ENCODE measurements around the gene POP4.

POP4 gene

DNA sequence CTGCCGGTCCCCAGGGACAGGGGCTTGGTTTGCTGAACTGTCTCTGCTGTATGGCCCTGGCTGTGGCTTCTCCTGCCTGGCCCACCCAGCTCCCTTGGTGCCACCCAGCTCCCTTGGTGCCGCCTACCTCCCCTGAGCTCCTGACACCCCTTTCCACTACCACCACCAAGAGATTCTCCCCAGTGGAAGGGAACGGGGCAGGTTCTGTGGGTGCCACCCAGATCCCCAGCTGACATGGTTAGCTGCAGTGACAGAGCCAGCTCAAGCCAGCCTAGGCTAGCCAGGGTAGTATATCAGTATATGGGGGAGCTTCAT is 28.5 kb upstream of the POP4 start:
- DNase-seq = no peak

DNA sequence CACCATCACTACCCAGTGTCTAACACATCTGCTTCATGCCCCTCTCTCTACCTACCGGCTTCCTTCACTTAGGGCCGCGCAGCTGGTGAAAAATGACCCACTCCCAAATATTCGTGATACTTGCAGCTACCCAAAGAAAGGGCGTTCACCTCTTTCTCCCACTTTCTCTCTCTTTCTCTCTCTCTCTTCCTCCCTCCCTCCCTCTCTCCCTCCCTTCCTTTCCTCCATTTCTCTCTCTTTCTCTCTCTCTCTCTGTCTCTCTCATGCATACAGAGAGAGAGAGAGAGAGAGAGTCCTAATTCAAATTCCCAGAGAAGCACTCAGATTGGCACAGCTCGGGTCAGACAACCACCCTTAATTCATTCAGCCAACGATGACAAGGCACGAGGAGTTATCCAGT is 27.7 kb upstream of the POP4 start:
- DNase-seq = no peak

DNA sequence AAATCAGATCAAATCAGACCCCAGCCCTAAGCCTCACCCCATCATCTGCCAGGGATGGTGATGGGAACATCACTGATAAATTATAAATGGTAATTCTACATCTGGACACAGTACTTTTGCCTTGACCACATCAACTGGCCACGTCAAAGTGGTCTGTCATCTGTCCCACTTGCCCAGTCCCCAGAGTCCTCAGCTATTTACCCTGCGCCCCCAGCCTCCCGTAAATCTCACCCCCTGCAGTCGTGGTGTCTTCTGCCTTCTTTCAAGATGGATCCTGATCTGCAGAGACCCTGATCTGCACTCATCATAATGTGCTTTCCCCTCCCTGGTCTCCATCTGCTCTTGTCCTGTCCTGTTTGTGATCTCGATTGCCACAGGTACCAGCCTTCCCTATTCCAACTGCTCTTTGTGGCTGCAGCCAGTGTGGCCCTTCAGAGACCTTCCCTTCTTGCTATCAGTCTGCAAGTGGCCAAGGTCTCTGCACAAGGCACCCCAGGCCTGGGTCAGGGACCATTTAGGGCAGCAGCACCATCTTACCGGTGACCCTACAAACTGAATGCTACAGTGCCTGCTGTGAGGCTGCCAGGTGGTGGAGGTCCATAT is 26.7 kb upstream of the POP4 start:
- no peak for DNase-seq

DNA sequence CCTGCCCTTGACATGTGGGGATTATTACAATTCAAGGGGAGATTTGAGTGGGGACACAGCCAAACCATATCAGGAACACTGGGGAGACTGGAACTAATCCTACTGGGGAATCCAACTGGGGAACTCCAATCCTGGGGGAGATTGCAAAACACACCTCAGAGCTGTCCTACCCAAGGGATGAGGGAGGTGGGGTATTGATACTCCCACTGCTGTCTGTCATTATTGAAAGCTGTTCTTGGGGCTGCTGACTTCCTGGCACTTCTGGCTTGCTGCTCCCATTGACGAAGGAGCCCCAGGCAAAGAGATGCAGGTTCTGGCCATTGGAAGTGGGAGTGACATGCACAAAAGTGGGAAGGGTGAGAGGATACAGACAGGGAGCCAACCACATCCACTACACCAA is 24.7 kb upstream of the POP4 start:
- DNase-seq = no peak

DNA sequence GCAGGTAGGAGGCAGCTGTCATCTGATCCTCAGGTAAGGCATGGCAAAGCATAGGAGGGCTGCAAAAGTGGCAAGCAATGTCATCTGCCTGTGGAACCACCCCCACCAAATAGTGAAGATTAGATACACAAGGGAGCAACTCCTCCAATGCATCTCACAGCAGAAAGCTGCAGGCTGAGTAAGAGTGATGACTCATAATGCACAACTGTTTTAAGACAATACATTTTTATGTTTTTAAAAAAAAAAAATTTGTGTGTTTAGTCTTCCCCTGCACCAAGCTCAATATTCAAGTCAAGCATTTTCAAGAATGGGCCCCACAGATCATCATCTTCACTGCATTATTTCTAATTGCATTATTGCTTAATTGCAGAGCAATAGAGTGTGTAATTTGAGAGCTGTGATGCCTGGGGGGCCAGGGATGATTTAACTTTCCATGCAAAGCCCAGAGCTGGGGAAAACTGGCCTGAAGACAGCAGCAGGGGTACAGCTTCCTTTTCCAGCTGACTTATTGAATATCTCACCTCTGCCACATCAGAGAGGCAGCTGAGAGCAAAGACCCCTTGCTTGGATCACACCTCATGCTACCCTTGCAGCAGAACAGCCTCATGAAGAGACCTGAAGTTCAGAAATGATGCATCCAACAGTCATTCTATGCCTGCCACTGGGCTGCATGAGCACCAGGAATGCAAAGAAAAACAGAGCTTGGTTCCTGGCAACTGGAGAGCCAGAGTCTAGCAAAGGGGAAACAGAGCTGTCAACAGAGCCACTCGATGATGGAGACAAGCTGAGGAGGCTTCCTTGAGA is 22.7 kb upstream of the POP4 start:
- no peak for DNase-seq

DNA sequence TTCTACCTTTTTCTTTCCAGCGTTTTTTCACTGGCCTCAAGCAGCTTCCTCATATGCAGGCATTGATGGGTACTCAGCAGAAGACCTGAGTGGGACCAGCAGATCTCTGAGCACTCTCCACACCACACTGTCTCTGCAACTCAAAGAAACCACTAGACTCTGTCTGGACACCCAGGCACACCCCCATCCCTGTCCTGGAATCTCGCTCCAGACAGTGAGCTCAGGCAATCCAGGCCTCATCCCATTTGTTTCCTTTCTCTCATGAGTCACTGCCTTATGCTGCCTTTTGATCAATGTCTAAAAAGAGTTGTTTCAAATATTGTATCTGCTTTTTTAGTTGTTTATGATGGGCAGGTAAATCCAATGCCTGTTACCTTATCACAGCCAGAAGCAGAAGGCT is 19.7 kb upstream of the POP4 start:
- no peak for DNase-seq

DNA sequence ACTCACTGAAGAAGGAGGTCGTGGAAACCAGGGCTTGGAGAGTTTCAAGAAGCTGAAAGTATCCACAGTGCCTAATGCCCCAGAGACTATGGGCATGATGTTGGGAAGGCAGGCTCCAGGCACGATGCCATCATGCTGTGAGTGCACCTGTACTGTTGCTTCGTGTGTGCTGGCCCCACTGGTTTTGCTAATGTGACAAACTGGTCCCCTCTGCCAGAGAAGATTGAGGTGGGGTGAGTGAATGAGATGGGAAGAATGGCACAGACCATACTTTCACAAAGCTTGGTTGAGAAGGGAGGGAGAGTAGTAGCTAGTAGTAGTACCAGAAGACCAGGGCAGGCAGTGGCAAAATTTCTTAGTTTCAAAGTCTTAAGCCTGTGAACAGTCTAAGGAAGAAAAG is 19.0 kb upstream of the POP4 start:
- no peak for DNase-seq

DNA sequence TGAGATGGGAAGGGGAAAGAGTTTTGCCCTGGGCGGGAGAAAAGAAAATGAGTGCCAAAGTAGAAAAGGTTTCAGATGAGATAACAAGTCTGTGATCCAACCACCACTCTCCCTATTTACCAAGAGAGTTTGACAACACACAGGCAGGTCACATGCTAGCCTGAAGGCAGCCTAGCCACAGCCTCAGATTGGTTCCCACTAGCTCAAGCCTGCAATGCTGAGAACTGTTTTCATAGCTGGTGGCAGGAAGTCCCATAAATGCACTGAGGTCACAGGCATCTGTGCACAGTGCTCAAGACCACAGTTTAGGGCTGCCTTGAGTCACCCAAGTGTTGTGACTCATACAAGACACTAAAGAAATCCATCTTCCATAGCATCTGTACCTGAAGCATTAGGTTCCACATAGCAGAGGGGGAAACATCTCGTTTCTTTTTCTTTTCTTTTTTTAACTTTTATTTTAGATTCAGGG is 18.5 kb upstream of the POP4 start:
- DNase-seq = peak; percentile 74

DNA sequence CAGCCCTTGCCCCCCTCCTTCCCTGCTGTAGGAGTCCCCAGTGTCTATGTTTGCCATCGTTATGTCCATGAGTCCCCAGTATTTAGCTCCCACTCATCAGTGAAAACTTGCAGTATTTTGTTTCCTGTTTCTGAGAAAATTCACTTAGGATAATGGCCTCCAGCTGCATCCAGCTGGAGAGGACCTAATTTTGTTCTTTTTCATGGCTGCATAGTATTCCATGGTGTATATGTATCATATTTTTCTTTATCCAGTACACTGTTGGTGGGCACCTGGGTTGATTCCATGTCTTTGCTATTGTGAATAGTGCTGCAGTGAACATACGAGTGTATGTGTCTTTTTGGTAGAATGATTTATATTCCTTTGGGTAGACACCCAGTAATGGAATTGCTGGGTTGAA is 18.0 kb upstream of the POP4 start:
- DNase-seq = no peak

DNA sequence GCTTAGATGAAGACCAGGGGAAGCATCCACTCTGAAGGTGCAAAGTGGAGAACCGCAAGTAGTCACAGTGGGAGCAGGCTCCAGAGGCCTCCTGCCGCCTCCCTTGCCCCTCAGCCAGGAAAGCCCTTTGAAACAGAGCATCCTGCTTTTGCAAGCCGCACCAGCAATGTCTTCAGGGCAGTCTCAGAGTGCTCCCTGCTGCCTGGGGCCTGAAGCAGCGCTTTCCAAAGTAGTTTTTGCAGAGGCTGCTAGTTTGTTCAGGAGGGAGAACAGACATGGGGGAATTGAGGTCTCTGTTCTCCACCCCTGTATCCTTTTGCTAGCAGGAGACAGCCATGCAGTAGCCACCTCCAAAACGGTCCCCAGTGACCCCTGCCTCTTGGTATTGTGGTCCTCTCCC is 15.8 kb upstream of the POP4 start:
- no peak for DNase-seq

DNA sequence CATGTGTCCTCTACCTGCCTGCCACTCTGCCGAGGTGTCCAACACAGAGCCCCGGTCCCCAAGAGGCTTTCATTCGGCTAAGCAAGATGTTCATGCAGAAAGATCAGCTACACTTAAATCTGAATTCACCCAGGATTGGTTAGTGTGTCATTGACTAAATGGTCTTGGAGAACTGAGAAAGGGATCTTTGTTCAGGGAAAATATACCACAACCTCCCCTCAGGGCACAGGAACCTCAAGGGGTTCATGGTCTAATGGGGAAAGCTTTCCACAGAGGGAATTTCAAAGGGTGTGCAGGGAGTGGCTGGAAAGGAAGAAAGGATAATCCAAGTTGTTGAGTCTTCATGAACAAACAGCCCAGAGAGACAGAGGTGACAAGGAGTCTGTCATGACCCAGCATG is 14.4 kb upstream of the POP4 start:
- no peak for DNase-seq

DNA sequence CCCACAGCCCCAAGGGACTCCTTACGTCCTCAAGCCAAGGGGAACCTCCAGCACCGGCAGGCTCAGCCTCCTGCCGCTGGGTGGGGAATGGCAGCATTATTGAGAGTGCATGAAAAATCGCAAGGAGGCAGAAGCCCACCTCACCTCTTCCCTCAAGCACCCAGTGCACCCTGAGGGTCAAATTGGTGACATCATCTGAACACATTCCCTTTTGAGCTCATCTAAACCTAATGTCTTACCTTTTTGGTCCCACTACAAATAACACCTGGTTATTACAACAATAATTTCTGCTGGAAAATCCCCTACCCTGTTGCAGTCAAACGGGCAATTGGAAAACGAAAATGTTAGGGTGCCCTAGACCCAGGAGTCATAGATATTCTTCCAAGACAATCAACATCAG is 12.2 kb upstream of the POP4 start:
- DNase-seq = no peak

DNA sequence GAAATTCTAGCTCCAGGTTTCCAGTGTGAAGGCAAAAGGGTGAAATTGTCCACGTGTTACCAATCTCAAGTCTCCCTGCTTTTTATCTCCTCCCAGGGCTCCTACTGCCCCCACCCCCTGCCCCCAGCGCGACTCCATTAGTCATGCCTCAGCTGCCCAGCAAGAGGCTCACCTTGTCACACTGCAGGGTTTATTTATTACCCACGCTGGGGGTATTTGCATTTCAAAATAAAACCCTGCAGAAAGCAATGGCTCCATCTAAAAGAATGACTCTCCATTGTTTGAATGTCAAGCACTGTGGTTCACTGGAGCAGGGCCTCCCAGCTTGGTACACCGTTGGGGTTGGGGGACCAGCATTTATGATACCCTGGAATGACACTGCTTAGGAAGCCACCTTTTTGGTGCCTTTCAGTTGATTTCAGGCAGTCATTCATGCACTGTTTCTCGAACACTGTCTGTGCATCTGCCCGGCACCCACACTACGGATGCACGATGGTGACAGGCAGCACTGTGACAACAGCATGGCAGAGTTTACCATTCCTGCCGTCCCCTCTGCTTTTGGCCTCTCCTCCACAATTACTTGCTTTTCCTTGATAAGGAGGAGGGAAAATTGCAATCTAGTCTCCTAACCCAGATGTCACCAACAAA is 9.9 kb upstream of the POP4 start:
- DNase-seq = no peak

DNA sequence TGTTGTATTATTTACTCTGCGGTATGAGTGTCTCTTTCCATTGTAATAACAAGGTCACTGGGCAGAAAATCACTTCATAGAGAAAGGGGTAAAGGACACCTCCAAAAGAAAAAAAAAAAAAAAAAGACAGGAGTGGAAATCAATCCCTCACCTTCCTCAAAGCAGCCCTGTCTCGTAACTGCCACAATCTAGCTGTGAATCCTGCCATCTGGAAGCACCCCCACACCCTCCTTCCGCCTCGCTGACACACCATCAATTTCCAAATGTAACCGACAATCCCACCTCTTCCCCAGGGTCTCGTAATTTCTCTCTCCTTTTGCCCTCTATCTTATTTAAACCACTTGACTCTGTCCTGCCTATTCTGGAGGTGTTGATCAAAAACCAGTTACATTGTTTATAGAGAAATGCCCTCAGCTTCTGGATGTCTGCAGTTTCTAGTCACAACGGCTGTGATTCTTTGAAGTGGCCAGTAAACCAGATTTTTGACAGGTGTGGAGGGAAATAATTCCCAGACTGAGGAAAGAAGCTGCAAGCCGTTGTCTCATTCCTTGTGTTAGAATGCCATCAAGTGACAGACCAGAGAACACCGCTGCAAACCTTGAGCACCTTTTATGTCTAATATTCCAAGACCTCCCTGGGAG is 9.1 kb upstream of the POP4 start:
- DNase-seq = no peak

DNA sequence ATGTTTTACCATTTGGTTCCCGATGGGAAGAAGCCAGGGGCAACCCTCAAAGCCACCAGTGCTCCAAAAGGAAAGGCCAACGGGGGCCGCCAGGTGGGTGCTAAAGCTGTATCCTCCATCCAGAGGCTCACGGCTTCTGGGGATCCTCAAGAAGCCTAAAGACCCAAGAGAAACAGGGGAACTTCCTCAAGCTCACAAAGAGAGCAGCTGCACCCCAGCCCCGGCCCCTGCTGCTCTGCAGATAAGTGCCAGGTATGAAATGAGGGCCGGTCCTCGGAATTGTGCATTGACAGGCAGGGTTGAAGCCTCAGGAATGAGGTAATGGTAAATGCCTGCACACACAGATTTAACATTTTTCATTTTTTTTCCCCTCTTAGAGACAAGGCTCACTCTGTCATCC is 8.0 kb upstream of the POP4 start:
- DNase-seq = no peak

DNA sequence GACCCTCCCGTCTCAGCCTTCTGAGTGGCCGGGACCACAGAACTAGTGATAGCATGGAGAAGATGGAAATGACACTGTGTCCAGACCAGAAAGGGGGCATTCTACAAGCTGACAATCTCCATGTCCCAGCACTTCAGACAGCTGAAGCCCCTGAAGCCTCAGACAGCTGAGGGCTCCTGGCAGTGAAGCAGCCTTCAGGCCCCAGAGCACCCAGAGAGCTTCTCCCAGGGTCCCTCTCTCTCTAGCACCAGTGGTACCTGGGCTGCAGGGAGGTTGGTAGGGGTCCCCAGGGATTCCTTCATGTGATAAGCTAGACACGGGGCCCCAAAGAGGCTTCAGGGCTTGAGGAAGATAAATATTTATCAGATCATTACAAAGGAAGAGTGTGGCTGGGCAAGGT is 7.6 kb upstream of the POP4 start:
- DNase-seq = no peak

DNA sequence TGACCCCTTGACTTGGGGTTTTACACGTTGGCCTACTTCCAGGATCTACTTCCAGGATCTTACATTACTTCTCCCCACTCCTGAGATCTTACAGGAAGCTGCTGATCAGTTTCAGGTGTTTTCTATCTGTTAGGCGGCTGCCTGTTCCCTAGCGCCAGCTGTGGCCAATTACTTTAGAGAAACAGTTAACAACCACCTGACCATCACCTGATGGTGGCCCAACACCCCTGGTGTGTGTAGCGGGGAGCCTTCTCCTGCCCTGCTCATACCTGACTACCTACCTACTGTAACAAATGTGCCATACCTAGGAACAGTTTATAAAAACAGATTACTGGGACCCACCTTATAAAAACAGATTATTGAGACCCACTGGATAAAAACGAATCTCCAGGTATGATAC is 2.8 kb upstream of the POP4 start:
- no peak for DNase-seq

DNA sequence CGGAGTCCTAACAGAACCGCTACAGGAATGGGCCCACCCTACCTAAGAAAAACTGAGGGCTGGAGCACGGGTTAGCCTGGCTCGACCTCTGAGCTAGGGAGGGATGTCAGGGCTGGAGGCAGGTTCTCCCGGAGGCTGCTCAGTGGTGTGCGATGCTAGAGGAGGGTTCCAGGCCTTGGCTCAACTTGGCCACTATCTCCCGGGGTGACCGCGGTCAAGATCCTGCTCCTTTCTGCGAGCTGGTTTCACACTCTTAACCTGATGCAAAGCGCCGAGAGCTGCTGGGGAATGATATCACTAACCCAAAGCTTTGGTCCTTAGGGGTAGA is 301 bp downstream of the POP4 start:
- no peak for DNase-seq

DNA sequence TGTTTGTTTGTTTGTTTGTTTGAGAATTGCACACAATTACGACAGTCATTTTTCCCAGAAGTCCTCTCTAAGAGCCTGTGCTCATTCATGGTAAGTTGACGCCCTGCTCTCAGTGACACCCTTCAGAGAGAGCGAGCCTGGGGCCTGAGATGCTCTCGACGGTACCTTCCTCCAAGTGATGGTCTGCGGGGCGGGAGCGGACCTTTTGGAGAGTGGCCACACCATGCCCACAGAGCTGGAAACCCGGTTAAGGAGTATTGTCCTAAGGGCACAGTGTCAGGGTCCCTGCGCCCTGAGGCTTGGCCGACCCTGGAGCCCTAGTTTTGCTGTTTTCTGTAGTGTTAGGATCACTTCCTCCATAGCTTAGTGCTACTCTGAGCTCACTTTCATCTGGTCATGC is 3.6 kb downstream of the POP4 start:
- no peak for DNase-seq

DNA sequence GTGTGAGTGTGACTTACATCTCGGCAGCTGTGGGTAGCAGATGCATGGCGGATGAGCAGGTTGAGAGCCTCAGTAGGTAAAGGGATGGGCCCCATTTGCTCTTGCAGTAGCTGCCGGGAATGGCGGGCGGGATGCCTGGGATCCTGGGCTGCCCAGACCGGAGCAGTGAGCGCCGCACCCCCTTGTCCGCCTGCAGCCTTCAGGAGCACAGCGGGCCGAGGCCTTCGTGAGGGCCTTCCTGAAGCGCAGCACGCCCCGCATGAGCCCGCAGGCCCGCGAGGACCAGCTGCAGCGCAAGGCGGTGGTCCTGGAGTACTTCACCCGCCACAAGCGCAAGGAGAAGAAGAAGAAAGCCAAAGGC is 4.1 kb downstream of the POP4 start:
- no peak for DNase-seq

DNA sequence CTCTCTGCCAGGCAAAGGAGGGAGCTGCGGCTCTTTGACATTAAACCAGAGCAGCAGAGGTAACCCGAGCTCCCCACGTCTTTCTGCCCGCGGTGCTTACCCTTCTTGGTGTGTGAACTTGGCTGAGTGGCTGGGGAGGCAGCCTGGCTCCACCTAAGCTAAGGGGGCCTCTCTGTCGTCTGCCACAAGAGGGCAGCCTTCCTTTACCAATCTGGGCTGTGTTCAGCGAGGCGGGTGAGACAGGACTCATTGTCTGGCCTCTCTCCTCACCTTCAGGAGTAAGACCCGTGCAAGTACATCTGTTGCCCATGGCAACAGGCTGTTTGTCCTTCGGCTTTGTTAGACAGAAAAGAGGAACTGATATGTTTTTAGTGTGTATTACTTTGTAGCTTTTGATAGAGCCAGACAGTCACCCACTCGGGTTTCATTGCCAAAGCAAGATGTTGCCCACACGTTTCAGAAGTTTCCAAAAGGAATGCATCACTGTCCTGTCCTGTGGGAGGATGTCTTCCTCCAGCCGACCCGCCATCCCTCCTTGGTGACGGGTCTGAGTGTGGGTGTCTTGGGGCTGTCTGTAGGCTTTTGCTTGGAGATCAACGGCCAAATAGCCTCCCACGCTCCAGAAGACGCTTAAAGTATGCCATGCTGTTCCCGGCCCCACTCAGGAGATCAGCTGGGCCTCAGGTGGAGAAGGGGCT is 4.6 kb downstream of the POP4 start:
- DNase-seq = peak; percentile 87

DNA sequence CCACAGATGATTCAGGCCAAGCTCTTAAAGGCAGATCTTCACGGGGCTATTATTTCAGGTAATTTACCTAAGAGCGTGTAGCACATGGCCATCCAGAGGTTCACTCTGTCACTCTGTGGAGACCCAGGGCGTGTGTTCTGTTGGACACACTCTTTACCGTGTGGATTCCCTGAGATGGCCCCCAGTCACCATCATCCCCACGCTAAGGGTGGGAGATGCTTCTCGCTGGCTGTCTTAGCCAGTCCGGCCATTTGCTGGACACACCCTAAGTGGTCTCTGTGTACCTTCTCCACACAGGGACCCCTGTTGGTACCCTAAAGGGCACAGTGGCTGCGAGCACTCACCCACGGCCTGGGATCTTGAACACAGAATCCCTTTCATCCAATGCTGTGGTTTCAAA is 6.0 kb downstream of the POP4 start:
- no peak for DNase-seq

DNA sequence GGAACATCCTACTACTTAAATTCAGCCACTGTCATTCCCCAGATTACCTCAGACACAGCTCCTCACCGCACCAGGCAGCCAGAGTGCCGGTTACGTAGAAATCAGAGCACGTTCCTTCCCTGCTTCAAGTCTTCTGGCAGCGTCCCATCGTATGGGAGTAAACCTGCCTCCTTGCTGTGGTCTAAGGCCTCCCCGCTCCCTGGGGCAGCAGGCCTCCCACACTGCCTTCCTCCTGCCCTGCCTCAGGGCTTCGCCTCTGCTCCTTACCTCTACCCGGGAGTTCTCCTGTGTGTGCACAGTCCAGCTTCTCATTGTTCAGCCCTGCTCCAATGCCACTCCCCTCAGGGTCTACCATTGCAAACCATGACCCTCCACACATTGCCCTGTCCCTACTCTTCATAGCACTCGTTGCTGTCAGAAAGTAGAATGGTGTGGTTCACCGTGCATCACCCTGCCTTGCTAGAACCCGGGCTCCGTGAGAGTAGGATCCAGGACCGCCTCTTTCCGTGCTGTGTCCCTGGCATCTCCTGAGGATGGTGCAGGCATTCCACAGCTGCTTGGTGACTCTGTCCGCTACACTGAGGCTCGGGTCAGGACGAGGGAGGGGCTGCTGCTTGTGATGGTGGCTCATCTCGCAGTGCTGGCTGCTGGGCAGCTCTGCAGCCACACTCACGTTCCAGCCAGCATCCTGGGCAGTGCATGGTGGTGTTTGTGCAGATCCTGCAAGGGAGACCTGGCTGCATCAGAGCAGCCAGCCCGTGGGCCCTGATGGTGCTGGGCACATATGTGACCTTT is 6.9 kb downstream of the POP4 start:
- no peak for DNase-seq
